Activated CD4-positive, alpha-beta T cell treated with anti-CD3 and anti-CD28 coated beads for 24 hours (primary cell): Measurements from ENCODE around the gene SNX11.

Source experiments
- DNase-seq, 2 donors: peaks; one replicate each; pipeline ENCODE4 v3.0.0-alpha.2; 2020; ENCODE audit warnings: low read depth in 2 of 2

Gene SNX11

DNA sequence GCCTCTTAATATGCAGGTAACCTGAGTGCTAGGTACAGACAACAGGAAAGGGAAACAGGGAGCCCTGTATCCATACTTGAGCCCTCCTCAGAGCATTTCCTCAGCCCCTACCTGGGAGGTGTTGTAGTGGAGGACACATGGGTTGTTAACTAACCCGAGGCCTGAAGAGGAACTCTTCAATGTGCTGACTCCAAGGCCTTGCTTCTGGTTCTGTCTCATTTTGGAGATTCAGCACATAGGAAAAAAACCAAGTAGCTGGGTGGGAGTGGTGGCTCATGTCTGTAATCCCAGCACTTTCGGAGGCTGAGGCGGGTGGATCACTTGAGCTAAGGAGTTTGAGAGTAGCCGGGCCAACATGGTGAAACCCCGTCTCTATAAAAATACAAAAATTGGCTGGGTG is 24.8 kb downstream of the SNX11 start:
- DNase-seq: no peak

DNA sequence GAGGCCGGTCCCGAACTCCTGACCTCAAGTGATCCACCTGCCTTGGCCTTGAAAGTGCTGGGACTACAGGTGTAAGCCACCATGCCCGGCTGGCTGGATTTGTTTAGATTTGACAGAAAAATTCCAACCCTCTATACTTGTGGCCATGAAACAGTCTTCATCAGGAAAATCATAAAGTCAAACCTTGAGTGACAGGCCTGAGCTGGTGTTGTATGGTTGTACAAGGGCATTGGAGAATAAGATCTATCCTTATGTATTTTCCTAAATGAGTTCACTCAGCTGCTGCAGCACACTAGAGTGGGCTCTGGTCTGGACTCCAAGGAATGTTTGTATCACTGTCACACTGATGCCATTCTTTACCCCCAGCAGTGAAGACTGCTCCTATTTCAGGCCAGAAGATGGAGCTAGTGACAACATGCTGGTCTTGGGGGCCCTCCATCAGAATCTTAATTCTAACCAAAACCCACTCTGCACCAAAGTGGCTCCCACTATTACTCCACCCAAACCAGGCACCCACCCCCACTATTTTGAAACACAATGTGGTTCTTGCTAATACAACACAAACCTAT is 27.4 kb downstream of the SNX11 start:
- no peak for DNase-seq

- DNase-seq: no peak
Measured at GRCh38 chr17:48137656-48138055, 30.1 kb downstream of the SNX11 start.

DNA sequence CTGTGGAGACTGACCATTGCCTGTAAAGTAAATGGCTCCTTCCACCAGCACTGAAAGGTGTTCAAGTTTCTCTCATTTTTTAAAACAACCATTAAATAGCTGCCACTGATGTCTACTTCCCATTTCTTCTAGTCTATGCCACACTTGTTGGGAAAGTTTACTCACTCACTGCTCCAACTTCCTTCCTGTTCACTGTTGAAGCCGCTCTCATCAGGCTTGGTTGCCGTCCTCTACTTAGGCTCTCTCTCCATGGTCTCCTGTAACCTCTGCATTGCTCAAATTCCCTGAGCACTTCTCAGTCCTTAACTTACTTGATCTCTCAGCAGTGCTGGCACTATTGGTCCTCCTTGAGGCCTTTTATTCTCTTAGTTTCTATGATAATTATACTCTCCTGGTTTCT is 32.4 kb downstream of the SNX11 start:
- DNase-seq: no peak

GRCh38 chr17:48143629-48144028 is 36.1 kb downstream of the SNX11 start:
- no peak for DNase-seq

DNA sequence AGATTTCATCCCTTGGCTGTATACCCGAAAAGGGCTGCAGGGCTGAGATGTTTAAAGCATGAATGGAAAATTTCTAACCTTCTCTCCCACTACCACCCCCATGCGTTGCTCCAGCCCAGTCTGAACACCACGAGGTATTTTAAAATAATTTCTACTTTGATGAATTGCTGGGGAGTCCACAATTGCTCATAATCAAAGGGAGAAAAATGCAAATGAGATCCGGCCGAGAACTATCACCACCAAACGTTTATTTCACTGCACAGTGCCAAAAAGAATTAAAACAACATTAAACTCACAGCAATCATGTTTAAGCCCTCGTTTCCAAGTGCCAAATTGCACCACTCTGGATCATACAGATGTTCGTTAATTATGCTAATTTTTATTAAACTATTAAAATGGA is 36.7 kb downstream of the SNX11 start:
- no peak for DNase-seq

DNA sequence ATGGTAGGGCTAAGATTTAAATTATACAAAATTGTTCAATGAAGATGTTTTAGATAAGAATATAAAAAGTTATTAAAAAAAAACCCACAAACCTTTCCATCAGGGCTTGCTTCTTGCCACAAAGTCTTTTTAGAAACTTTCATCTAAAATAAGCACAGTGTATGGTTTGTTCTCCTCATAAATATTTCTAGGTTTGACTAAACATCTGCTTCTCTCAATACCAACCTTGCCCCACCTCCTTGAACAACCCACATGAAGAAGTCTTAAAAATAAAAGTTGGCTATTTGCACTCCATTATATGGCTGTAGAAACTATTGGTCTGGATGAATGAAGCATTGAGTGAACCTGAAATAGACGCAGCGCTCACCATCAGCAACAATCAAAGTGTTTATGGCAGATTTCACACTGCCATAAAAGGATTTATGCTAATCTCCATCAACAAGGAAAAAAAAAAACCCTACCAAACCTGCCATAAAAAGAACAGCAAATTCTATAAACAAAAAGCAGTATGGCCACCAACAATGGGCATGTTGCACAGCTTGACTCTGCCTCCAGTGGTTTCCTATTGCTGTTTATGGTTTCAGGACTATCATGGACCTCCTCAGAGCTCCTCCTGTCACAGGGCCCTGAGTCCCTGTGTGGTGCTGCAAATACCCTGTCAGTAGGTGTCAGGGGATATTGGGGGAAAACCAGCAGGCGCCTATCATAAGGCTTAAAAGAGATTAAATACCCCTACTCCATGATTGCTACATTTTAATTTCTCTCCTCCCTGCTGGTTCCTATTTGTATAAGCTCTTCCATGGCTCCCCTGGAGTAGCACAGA is 37.6 kb downstream of the SNX11 start:
- no peak for DNase-seq

DNA sequence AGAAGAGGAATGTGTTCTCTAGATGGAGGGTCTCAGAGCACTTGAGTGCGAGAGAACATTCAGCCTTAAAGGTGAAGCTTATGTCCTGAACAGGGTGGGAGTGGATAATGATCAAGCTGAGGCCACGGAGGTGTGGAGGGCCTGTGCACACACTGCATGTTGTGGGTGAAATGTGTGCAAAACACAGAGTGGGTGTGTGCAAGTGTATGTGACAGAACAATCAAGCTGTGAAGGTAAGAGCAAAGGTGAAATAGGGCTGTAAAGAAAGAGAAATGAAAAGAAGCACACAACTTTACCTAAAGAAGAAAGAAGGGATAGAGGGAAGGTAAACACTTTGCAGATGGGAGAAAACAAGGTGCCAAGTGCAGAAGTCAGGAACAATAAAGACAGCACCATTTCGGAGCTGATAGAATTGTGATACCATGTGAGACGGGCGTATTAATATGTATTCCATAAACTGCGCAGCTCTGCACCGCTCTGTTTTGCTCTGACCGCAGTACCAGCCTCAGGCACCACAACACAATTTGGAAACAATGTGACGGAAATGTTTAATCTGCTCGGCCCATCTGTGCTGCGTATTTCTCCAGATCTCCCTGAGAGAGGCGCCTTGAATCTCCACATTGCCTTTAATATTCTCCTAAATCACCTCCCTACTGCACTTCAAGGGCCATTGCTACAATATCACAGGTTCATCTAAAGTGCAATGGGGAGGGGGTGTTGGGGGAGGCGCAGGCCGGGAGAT is 40.6 kb downstream of the SNX11 start:
- DNase-seq: no peak

DNA sequence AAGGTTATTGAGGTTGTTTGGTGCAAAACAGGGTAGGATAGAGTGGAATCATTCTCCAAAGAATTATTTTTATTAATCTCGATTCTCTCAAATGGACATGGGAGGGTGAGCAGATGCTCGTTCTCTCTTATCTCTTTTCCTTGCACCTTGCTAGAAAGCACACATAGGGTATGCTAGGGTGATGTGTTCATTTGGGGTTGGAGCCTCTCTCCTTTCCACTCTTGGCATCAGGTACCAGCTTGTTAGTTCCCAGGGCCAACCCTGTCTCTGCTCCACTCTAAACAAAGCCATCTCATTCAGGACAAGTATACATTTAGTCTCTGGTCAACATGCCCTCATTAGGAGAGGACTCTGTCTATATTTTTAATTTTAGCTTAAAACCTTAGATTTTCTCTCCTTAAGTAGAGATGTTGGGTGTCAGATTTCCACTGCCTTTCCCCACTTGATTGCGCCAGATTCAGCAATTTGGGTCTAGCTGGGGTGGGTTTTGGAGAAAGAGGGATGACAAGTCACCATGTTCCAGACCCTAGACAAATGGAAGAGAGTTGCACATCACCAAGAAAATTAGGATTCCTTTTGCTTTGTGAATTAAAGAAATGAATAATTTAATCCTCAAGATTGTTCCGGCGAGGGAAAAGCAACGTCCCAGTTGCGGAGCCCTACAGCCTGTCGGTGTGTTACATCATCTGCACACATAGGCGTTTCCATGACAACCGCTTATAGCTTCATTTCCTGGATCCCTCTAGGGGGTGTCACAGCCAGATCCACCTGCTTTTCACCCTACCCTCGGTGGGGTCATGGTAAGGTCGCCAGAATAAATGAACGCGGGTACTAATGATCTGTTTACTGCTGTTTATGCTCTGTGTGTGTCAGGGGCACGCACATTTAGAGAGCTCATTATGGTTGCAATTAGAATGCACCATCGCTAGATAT is 41.6 kb downstream of the SNX11 start:
- no peak for DNase-seq

DNA sequence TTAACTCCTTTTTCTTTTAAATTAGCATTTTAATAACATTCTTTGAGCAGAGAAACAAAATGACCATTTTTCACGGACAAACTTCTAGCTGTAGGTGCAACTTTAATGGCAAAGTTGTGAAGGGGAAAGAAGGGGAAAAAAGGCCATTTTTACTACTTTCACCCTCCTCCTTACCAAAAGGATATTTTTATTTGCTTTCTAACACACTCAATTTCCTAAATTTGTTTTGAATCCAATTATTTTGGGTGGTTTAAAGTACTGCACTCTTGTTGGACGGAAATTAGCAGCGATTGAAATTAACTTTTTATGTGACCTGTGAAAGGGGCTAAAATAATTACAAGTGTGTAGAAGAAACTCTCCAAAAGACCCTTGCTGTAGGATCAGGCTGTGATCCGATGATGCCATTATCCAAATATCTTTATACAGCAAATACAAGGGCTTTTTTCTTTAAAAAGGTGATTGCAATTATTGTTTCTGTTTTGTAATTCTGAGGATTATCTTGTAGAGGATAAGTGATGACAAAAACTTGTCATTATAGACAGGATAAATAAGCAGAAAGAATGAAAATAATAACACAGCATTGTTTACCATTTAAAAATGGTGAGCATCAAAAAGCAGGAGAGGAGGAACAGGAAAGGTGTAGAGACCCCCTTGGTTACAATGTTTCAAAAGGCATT is 42.4 kb downstream of the SNX11 start:
- DNase-seq: no peak

DNA sequence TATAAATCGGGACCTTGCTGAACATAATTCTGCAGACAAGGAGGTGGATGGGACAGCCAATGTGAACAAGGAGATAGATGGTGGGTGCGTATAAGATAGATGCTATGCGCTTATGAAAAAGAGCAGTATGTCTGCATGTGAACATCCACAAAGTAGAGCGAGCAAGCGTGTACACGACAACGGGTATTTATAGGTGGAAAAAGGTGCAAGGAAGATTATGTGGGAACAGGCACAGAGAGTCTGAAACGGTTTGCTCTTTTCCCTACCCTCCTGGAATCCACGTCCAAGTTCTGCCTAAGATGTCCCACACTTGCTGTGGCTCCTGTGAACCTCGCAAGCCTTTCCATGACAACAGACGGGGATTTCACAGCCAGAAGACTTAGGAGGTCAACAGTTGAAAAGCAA is 43.0 kb downstream of the SNX11 start:
- DNase-seq: no peak

DNA sequence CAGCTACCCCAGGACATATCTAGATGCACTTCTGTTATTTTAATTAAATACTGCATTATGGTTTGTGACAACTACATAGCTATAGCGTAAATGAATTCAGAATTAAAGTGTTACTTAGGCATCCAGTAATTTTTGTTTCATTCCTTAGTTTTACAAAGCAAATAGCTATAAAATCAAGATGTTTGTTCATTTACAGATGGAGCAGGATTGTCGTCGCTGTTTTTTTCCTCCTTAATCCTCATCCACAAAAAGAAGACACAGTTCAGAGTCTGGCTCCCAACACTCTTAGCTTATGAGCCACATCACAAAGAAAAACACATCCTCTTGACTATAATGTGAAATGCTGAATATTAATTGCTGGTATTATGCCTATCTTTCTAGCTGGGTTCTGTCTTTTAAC is 43.7 kb downstream of the SNX11 start:
- no peak for DNase-seq

GRCh38 chr17:48152289-48152688 is 44.7 kb downstream of the SNX11 start:
- DNase-seq: no peak

- no peak for DNase-seq
Measured at GRCh38 chr17:48153691-48154358, 46.3 kb downstream of the SNX11 start.

- no peak for DNase-seq
Measured at GRCh38 chr17:48155889-48156611, 48.5 kb downstream of the SNX11 start.

DNA sequence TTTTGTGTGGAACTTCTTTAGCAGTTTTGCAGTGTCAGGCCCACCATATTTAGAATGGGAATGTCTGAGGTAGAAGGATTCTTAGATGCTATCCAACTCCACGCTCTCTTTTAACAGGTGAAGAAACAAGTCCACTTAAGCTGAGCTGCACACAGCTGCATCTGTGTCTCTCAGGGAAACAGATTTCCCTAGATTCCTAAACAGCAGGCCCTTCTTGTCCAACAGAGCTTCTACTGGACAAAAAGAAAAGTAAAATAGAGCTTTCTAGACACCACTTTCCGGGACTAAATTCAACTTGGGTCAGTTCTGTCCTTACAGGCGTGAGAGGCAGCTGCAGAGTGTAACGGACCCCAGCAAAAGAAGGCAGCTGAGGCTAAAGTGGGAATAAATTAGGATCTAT is 51.7 kb downstream of the SNX11 start:
- DNase-seq: no peak

GRCh38 chr17:48160177-48161081 is 52.9 kb downstream of the SNX11 start:
- no peak for DNase-seq

GRCh38 chr17:48161127-48161905 is 53.8 kb downstream of the SNX11 start:
- DNase-seq: no peak
